ENCODE data around the gene PHOX2A.

DNA sequence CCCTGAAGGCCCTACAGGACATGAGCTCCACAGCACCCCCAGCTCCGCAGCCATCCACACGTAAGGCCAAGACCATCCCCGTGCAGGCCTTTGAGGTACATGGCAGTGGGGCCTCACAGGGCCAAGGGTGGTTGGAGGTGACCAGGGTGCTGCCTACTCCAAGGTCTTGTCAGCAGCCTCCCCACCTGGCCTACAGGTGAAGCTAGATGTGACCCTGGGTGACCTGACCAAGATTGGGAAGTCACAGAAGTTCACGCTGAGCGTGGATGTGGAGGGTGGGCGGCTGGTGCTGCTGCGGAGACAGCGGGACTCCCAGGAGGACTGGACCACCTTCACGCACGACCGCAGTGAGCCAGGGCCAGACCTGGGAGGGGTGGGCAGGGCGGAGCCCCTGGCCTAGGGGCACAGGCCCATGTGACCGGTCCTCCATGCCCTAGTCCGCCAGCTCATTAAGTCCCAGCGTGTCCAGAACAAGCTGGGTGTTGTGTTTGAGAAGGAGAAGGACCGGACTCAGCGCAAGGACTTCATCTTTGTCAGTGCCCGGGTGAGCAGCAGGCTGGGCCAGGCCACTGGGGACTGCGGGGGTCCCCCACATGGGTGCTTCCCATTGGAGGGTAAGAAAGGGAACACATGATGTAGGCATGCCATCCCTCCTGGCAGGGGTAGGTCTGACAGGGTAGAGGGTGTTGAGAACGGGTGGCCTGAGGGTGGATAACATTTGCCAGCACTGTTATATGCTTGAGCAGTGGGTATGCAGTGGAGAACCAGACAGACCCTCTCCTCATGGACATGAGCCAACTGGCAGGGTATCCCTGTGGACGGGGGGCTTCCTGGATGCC lies 13.8 kb downstream of the PHOX2A start:
- TF ChIP-seq, protein P1, sequence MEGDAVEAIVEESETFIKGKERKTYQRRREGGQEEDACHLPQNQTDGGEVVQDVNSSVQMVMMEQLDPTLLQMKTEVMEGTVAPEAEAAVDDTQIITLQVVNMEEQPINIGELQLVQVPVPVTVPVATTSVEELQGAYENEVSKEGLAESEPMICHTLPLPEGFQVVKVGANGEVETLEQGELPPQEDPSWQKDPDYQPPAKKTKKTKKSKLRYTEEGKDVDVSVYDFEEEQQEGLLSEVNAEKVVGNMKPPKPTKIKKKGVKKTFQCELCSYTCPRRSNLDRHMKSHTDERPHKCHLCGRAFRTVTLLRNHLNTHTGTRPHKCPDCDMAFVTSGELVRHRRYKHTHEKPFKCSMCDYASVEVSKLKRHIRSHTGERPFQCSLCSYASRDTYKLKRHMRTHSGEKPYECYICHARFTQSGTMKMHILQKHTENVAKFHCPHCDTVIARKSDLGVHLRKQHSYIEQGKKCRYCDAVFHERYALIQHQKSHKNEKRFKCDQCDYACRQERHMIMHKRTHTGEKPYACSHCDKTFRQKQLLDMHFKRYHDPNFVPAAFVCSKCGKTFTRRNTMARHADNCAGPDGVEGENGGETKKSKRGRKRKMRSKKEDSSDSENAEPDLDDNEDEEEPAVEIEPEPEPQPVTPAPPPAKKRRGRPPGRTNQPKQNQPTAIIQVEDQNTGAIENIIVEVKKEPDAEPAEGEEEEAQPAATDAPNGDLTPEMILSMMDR (IDR thresholded peaks at IDR 0.05; ENCODE audit: insufficient read depth, low read length, poor library complexity, severe bottlenecking) = no peak
- TF ChIP-seq EZH2phosphoT487 (conservative IDR thresholded peaks at IDR 0.05; ENCODE audit: low read length) = no peak

All from SU-DHL-6 (cell line).